Glomerular endothelial cell (primary cell): ENCODE measurements around the gene SEPHS2. TPM values are rescaled to one million over a fixed set of nuclear protein-coding genes. Genes with fewer than 3 reads are reported as not detected.

ENCODE experiments used
- DNase-seq: peaks from one replicate; pipeline ENCODE4 v3.0.0-alpha.2; 2011; ENCODE audit warnings: low read depth, low spot score; ENCODE audit errors: extremely low read depth
- total RNA-seq: library from RNA; depleted of rRNA; stranded (reverse); fragments of >200 nt; gene quantifications from 2 replicates; pipeline ENCODE4 v1.2.3, GENCODE V29; 2015

SEPHS2 gene
- total RNA-seq, 1 donor from 2014 or later, result 35.3 TPM

GRCh38 chr16:30430428-30430970 lies 15.2 kb downstream of the SEPHS2 start:
- no peak for DNase-seq

DNA sequence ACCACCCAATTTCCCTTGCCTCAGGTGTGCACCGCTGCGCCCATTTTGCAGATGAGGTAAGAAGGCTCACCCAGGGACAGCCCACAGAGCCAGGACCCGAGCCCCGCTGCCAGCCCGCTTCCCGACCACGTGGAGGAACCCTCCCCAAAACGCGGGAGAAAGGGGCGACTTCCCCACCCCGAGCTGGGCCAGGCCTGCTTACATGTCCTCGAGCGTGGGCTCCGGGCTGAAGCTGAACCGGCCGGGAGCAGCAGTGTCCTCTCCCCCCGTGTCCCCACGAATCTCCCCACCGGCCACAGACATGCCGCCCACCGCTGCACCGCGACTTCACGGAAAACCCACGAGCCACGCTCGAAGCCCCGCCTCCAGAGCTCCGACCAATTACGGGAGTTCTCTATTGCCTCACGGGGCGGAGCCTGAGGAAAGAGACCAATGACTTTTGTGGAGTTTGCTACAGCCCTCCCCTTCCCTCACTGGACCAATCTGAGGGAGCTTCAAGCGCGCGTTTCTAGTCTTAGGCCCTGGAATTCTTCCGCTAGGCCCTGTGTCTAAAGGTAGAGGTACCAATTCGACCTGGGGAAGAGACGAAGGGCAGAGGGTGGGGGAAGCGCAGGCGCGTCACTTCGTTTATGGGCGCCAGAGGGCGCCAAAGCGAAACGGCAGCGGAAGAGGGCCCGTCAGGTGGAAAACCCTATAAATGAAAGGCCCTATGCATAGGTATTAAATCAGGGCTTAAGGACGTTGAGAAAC lies 15.8 kb downstream of the SEPHS2 start, which contains the start of gene DCTPP1:
DCTPP1 (minus strand) TSS at position 353 of the 750 bp plus-strand sequence; CDS start at position 303, 50 bp downstream.
- peak; percentile 91 for DNase-seq

- no peak for DNase-seq
Measured at GRCh38 chr16:30429418-30429677, 16.3 kb downstream of the SEPHS2 start.

DNA sequence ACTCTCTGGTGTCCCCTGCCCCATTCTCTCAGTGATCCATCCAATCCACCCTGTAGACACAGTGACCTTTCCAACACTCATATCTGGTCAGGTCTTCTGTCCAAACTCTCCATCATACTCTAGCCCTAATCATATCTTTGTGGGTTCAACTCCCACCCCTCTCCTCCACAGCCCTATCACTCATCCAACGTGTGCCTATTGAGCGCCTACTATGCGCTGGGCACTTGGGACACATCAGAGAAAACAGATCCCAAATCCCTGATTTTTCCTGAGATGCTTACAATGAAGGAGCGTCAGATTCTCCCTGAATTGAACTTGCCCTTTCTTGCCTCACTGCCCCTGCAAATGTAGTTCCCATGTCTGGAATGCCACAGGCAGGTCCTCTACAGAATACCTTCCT lies 17.6 kb downstream of the SEPHS2 start:
- no peak for DNase-seq

GRCh38 chr16:30421010-30421409 lies 24.7 kb downstream of the SEPHS2 start:
- no peak for DNase-seq

- DNase-seq, result no peak
Measured at GRCh38 chr16:30418350-30419181, 27.1 kb downstream of the SEPHS2 start.

DNA sequence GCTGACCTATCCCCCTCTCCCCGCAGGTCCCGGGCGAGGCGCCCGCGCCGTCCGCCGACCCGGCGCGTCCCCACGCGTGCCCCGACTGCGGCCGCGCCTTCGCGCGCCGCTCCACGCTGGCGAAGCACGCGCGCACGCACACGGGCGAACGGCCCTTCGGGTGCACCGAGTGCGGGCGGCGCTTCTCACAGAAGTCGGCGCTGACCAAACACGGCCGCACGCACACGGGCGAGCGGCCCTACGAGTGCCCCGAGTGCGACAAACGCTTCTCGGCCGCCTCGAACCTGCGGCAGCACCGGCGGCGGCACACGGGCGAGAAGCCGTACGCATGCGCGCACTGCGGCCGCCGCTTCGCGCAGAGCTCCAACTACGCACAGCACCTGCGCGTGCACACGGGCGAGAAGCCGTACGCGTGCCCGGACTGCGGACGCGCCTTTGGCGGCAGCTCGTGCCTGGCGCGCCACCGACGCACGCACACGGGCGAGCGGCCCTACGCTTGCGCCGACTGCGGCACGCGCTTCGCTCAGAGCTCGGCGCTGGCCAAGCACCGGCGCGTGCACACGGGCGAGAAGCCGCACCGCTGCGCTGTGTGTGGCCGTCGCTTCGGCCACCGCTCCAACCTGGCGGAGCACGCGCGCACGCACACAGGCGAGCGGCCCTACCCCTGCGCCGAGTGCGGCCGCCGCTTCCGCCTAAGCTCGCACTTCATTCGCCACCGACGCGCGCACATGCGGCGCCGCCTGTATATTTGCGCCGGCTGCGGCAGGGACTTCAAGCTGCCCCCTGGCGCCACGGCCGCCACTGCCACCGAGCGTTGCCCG lies 27.9 kb downstream of the SEPHS2 start:
- DNase-seq, result no peak

GRCh38 chr16:30416624-30417528 lies 28.8 kb downstream of the SEPHS2 start:
- DNase-seq, result no peak

DNA sequence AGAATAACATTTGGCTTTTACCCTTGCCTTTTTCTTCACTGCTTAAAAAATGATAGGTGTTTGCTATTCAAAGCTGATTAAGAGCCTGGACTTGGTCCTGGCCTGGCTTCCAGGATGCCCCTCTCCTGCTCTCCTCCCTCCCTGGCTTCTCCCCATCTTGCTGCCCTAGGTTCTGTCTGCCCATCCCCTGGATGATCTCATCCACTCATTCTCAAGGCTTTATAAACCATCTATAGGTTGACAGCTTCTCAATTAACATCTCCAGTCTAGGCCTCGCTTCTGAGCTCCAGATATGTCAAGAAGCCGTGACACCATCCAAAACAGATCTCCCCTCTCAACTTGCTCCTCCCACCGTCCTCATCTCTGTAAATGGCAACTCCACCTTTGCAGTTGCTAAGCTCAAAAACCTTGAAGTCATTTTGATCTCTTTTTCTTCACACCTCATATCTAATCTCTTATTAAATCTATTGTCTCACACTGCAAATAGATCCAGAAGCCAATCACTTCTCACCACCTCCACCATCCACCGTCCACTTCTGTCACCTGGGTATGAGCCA lies 29.5 kb downstream of the SEPHS2 start:
- DNase-seq, result no peak

DNA sequence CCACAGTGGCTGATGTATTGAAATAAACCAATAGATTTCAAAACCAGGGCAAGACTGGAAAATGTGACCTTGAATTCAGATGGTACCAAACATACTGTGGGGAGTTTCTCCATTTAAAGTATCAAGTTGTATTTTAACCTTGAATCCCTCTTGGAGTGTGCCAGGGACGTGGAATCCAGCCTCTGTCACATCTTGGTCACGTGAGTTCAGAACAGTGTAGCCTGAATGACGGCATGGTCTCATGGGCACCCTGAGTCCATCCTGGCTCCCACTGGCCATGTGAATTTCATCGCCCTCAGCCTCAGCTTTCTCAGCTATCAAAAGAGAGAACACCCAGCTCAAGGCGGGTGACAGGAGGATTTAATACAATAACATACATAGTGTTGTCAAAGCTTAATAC lies 31.5 kb downstream of the SEPHS2 start:
- DNase-seq, result no peak

DNA sequence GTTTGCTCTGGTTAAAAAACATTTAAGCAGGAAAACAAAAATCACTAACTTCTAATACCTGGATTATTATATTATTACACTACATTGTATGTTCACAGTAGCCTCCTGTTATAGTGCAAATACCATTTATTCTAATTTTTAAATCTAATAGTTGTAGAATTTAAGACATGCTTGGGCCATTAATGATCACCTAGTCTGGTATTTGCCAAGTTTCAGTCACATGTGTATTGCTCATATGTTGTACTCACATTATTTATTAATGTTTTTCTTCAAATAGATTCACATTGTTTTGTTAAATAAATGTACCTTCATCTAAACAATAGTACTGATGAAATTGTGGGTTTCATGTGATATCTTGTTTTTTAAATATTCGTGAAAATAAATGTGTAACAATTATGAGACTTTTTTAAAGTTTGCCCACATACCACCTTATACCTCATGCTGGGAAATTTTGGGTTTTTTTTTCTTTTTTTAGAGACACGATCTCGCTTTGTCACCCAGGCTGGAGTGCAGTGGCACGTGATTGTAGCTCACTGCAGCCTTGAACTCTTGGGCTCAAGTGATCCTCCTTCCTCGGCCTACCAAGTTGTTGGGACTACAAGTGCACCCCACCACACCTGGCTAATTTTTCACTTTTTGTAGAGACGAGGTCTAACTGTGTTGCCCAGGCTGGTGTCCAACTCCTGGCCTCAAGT lies 32.4 kb downstream of the SEPHS2 start:
- DNase-seq, result no peak

GRCh38 chr16:30409125-30410060 lies 36.3 kb downstream of the SEPHS2 start:
- no peak for DNase-seq

GRCh38 chr16:30407804-30408534 lies 37.7 kb downstream of the SEPHS2 start:
- DNase-seq, result no peak

DNA sequence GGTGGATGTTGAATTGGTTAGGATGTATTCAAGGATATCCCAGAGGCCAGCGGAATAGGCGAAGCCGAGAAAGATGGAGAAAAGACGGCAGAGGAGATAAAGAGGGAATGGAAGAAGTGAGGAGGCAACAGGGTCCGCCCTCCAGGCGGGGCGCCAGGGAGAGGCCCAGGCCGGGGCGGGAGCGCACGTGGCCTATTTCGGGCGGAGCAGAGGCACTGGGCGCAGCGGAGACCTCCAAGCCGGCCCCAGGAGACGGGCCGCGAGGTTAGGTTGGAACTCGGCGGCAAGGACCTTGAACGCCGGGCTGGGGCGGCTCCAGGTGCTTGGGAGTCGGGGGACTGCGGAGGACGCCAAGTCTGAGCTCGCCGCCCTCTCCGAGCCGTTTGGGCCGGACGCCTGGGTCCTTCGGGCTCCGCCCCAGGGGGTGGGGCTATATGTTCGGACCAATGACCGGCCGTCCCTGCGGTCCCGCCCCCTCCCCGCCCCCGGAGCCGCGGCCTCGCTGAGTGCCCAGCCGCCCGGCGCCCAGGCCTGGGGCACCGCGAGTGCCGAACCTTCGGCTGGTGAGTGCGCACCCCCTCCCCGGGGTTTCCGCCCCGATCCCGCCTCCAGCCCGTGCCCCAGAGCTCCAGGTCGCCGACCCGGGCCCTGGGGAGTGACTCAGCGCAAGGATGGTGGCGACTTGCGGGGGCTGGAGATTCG lies 38.4 kb downstream of the SEPHS2 start, which contains the start of gene ZNF771:
ZNF771 (plus strand) TSS at position 505 of the 702 bp plus-strand sequence. CDS start 448 bp downstream, outside the sequence.
- DNase-seq, result no peak

DNA sequence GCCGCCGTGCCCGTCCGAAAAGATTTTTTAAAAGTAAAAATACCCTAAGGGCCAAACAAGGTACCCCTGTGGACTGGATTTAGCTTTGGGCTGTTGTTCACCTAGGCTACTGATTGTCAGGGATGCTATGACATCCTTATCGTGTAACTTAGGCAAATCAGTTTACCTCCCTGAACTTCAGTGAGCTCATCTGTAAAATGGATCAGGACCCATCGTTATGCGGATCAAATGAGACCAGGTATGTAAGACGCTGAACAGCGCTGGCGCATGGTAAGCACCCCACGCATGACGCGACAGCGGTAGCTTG lies 38.9 kb downstream of the SEPHS2 start:
- no peak for DNase-seq

GRCh38 chr16:30401768-30402425 lies 43.8 kb downstream of the SEPHS2 start:
- DNase-seq, result no peak
